ENCODE results near the gene ASB18. TPM values are rescaled to one million over a fixed set of nuclear protein-coding genes. Genes with fewer than 3 reads are reported as not detected.

The ASB18 gene
- total RNA-seq, 1 donor from 2014 or later, result not detected

GRCh38 chr2:236177604-236177966 is 86.6 kb downstream of the ASB18 start:
- H3K4me3 Mint-ChIP-seq (ENCODE audit: unreplicated experiment), result peak overlapping the region; percentile 31
- DNase-seq (ENCODE audit: low spot score), result peak; percentile 77
- H3K36me3 Mint-ChIP-seq (ENCODE audit: low read depth, unreplicated experiment), result no peaks in the 10 kb centered on the region
- peaks cover 25% of the 10 kb centered on the region for H3K4me1 Mint-ChIP-seq (ENCODE audit: unreplicated experiment)
- no peak overlapping the region for H3K27ac Mint-ChIP-seq (ENCODE audit: unreplicated experiment)
- TF ChIP-seq CTCF (IDR thresholded peaks at IDR 0.05; ENCODE audit: unreplicated experiment), result no peak
- H3K27me3 Mint-ChIP-seq (ENCODE audit: unreplicated experiment), result peaks cover 15% of the 10 kb centered on the region
- no peaks in the 10 kb centered on the region for H3K9me3 Mint-ChIP-seq (ENCODE audit: unreplicated experiment)

- no peak for DNase-seq (ENCODE audit: low spot score)
- Mint-ChIP-seq H3K4me1 (ENCODE audit: unreplicated experiment) (peaks cover 25% of the 10 kb centered on the region), H3K36me3 (ENCODE audit: low read depth, unreplicated experiment) (no peaks in the 10 kb centered on the region), H3K27ac (ENCODE audit: unreplicated experiment) (no peak overlapping the region), H3K27me3 (ENCODE audit: unreplicated experiment) (peaks cover 15% of the 10 kb centered on the region), H3K9me3 (ENCODE audit: unreplicated experiment) (no peaks in the 10 kb centered on the region), H3K4me3 (ENCODE audit: unreplicated experiment) (no peak overlapping the region)
- no peak for TF ChIP-seq CTCF (IDR thresholded peaks at IDR 0.05; ENCODE audit: unreplicated experiment)
These were observed 87.3 kb downstream of the ASB18 start for GRCh38 chr2:236176951-236177350.

GRCh38 chr2:236176417-236176816 is 87.8 kb downstream of the ASB18 start:
- no peak overlapping the region for H3K4me3 Mint-ChIP-seq (ENCODE audit: unreplicated experiment)
- peaks cover 25% of the 10 kb centered on the region for H3K4me1 Mint-ChIP-seq (ENCODE audit: unreplicated experiment)
- no peak overlapping the region for H3K27ac Mint-ChIP-seq (ENCODE audit: unreplicated experiment)
- peak; percentile 55 for DNase-seq (ENCODE audit: low spot score)
- TF ChIP-seq CTCF (IDR thresholded peaks at IDR 0.05; ENCODE audit: unreplicated experiment), result peak; percentile 70
- peaks cover 15% of the 10 kb centered on the region for H3K27me3 Mint-ChIP-seq (ENCODE audit: unreplicated experiment)
- H3K36me3 Mint-ChIP-seq (ENCODE audit: low read depth, unreplicated experiment), result no peaks in the 10 kb centered on the region
- H3K9me3 Mint-ChIP-seq (ENCODE audit: unreplicated experiment), result no peaks in the 10 kb centered on the region

- peaks cover 23% of the 10 kb centered on the region for H3K4me1 Mint-ChIP-seq (ENCODE audit: unreplicated experiment)
- H3K9me3 Mint-ChIP-seq (ENCODE audit: unreplicated experiment), result no peaks in the 10 kb centered on the region
- no peak overlapping the region for H3K27ac Mint-ChIP-seq (ENCODE audit: unreplicated experiment)
- H3K4me3 Mint-ChIP-seq (ENCODE audit: unreplicated experiment), result no peak overlapping the region
- TF ChIP-seq CTCF (IDR thresholded peaks at IDR 0.05; ENCODE audit: unreplicated experiment), result no peak
- no peak for DNase-seq (ENCODE audit: low spot score)
- no peaks in the 10 kb centered on the region for H3K36me3 Mint-ChIP-seq (ENCODE audit: low read depth, unreplicated experiment)
- peaks cover 16% of the 10 kb centered on the region for H3K27me3 Mint-ChIP-seq (ENCODE audit: unreplicated experiment)
These were observed 88.6 kb downstream of the ASB18 start for GRCh38 chr2:236175548-236176150.

GRCh38 chr2:236173729-236174607 is 90.2 kb downstream of the ASB18 start:
- Mint-ChIP-seq H3K4me3 (ENCODE audit: unreplicated experiment) (no peak overlapping the region), H3K4me1 (ENCODE audit: unreplicated experiment) (peaks cover 34% of the 10 kb centered on the region), H3K27me3 (ENCODE audit: unreplicated experiment) (peaks cover 29% of the 10 kb centered on the region), H3K9me3 (ENCODE audit: unreplicated experiment) (no peaks in the 10 kb centered on the region), H3K36me3 (ENCODE audit: low read depth, unreplicated experiment) (no peaks in the 10 kb centered on the region), H3K27ac (ENCODE audit: unreplicated experiment) (no peak overlapping the region)
- DNase-seq (ENCODE audit: low spot score), result no peak
- TF ChIP-seq CTCF (IDR thresholded peaks at IDR 0.05; ENCODE audit: unreplicated experiment), result no peak

All from endothelial cell (in vitro differentiated cells).